HepG2 (cell line): ENCODE data around the gene SCRT2. TPM values are rescaled to one million over a fixed set of nuclear protein-coding genes. Genes with fewer than 3 reads are reported as not detected.

ENCODE experiments used
- EEA1 ChIP-seq: sonication (generic); formaldehyde crosslinking; IDR thresholded peaks from 2 replicates; pipeline ENCODE4 v1.5.1; 2020; ENCODE audit warnings: mild to moderate bottlenecking, missing genetic modification reagents, borderline replicate concordance
- ELK4 ChIP-seq: sonication (generic); formaldehyde crosslinking; IDR thresholded peaks from 2 replicates; pipeline ENCODE4 v1.9.0; 2021; ENCODE audit warnings: missing genetic modification reagents, borderline replicate concordance
- FIP1L1 ChIP-seq: fragments of 200-400 bp; formaldehyde crosslinking; IDR thresholded peaks from 2 replicates; pipeline ENCODE4 v1.6.1; 2018; ENCODE audit warnings: low read depth, mild to moderate bottlenecking, low read length, moderate library complexity, borderline replicate concordance; ENCODE audit not compliant: insufficient read depth
- FLYWCH1 ChIP-seq: sonication (generic); formaldehyde crosslinking; IDR thresholded peaks from 2 replicates; pipeline ENCODE4 v1.8.1; 2023; ENCODE audit warnings: mild to moderate bottlenecking, missing genetic modification reagents
- GPN1 ChIP-seq: sonication (generic); formaldehyde crosslinking; IDR thresholded peaks from 2 replicates; pipeline ENCODE4 v1.5.1; 2020; ENCODE audit warnings: missing genetic modification reagents, borderline replicate concordance
- HIC2 ChIP-seq: sonication (generic); formaldehyde crosslinking; IDR thresholded peaks from 2 replicates; pipeline ENCODE4 v1.9.0; 2022; ENCODE audit warnings: low read depth, missing genetic modification reagents
- HMG20A ChIP-seq: IDR thresholded peaks from 2 replicates; pipeline ENCODE4 v1.6.1; 2016; ENCODE audit warnings: borderline replicate concordance
- HMGXB4 ChIP-seq, 2 experiments: sonication (generic) in 1 of 2; formaldehyde crosslinking in 1 of 2; IDR thresholded peaks; 2 replicates each; pipeline versions ENCODE4 v1.4.0 to v1.6.1; 2018 to 2020; ENCODE audit warnings: missing genetic modification reagents in 2 of 2, borderline replicate concordance in 1 of 2, low read depth in 1 of 2, mild to moderate bottlenecking in 1 of 2, missing biosample characterization in 1 of 2
- IRF2 ChIP-seq: IDR thresholded peaks from 2 replicates; pipeline ENCODE4 v1.6.1; 2018; ENCODE audit warnings: missing genetic modification reagents, missing compliant biosample characterization
- MED13 ChIP-seq: sonication (generic); formaldehyde crosslinking; IDR thresholded peaks from 2 replicates; pipeline ENCODE4 v1.5.0; 2020; ENCODE audit warnings: missing genetic modification reagents
- NPAS2 ChIP-seq: sonication (generic); formaldehyde crosslinking; IDR thresholded peaks from 2 replicates; pipeline ENCODE4 v1.8.0; 2022; ENCODE audit warnings: mild to moderate bottlenecking, missing genetic modification reagents, borderline replicate concordance
- PAF1 ChIP-seq: IDR thresholded peaks from 2 replicates; pipeline ENCODE4 v1.6.1; 2016; ENCODE audit warnings: missing genetic modification reagents, missing compliant biosample characterization
- RXRB ChIP-seq: IDR thresholded peaks from 2 replicates; pipeline ENCODE4 v1.6.1; 2016; ENCODE audit warnings: borderline replicate concordance, missing genetic modification reagents, missing compliant biosample characterization
- SRSF1 ChIP-seq: fragments of 200-400 bp; formaldehyde crosslinking; optimal IDR thresholded peaks from 2 replicates; pipeline ENCODE3; 2017; ENCODE audit warnings: mild to moderate bottlenecking, low read depth, low read length, moderate library complexity
- SSRP1 ChIP-seq: IDR thresholded peaks from 2 replicates; pipeline ENCODE4 v1.6.1; 2016; ENCODE audit warnings: control low read depth
- ZFY ChIP-seq: sonication (generic); formaldehyde crosslinking; IDR thresholded peaks from 2 replicates; pipeline ENCODE4 v1.4.0; 2020; ENCODE audit warnings: missing genetic modification reagents
- ZNF124 ChIP-seq: sonication (generic); formaldehyde crosslinking; IDR thresholded peaks from 2 replicates; pipeline ENCODE4 v1.4.0; 2020; ENCODE audit warnings: missing genetic modification reagents
- ZNF138 ChIP-seq: sonication (generic); formaldehyde crosslinking; IDR thresholded peaks from 2 replicates; pipeline ENCODE4 v1.5.0; 2020; ENCODE audit warnings: mild to moderate bottlenecking, low read depth, missing genetic modification reagents
- ZNF362 ChIP-seq: sonication (generic); formaldehyde crosslinking; IDR thresholded peaks from 2 replicates; pipeline ENCODE4 v1.4.0; 2020; ENCODE audit warnings: missing genetic modification reagents, mild to moderate bottlenecking, borderline replicate concordance
- ZNF431 ChIP-seq: sonication (generic); formaldehyde crosslinking; IDR thresholded peaks from 2 replicates; pipeline ENCODE4 v1.9.0; 2022; ENCODE audit warnings: missing genetic modification reagents, low read depth, mild to moderate bottlenecking, borderline replicate concordance
- ZNF496 ChIP-seq: sonication (generic); formaldehyde crosslinking; IDR thresholded peaks from 2 replicates; pipeline ENCODE4 v1.8.1; 2023; ENCODE audit warnings: mild to moderate bottlenecking, moderate library complexity, missing genetic modification reagents; ENCODE audit not compliant: insufficient replicate concordance
- ZNF691 ChIP-seq: sonication (generic); formaldehyde crosslinking; IDR thresholded peaks from 2 replicates; pipeline ENCODE4 v1.4.0; 2020; ENCODE audit warnings: missing genetic modification reagents, low read depth, mild to moderate bottlenecking, borderline replicate concordance
- ZNF768 ChIP-seq: sonication (generic); formaldehyde crosslinking; IDR thresholded peaks from 2 replicates; pipeline ENCODE4 v1.4.0; 2020; ENCODE audit warnings: missing genetic modification reagents
- polyA plus RNA-seq, 8 experiments: library from polyadenylated mRNA; depleted of rRNA in 3 of 8; stranded (reverse) in 7 of 8; unstranded in 1 of 8; fragments of >200 nt; fragmentation: Illumina TruSeq in 4 of 8; extraction: Trizol in 4 of 8; gene quantifications; 2 replicates each; pipeline versions ENCODE4 v1.2.1 to v1.2.3, GENCODE V29; 2011 to 2016; ENCODE audit warnings: low read depth in 4 of 8, missing spikeins in 1 of 8, mixed read lengths in 1 of 8; ENCODE audit not compliant: insufficient read depth in 1 of 8
- total RNA-seq, 5 experiments: library from RNA; depleted of rRNA; stranded (reverse); fragments of >200 nt; fragmentation: Illumina TruSeq; extraction: Trizol; gene quantifications; 2 replicates each; pipeline ENCODE4 v1.2.3, GENCODE V29; 2016; ENCODE audit warnings: low read depth in 1 of 5

SCRT2 gene
- total and polyA plus RNA-seq, 2 of the 13 experiments (the other 11 are each of a cell fraction or from before 2014, with no cell fraction given), result not detected

GRCh38 chr20:646107-646867 is 29.3 kb downstream of the SCRT2 start (continued):
- TF ChIP-seq ZNF691 (0 out of 2 replicates have a peak, but pooled peaks have one; percentile 6), HIC2 (peak; percentile 57), SRSF1 (no peak), ZNF362 (peak; percentile 94), FIP1L1 (no peak), RXRB (CRISPR knock-in tag) (peak; percentile 66; the same call in 1 of the 2 replicates), ZNF431 (CRISPR knock-in tag) (no peak; the same call in 1 of the 2 replicates), MED13 (no peak), ELK4 (CRISPR knock-in tag) (no peak), IRF2 (no peak), GPN1 (CRISPR knock-in tag) (no peak), FLYWCH1 (no peak), HMG20A (CRISPR knock-in tag) (peak; percentile 29; the same call in 1 of the 2 replicates), NPAS2 (no peak), EEA1 (no peak), PAF1 (CRISPR knock-in tag) (no peak), ZNF124 (CRISPR knock-in tag) (no peak; the same call in 1 of the 2 replicates), ZNF496 (CRISPR knock-in tag) (no peak), ZNF138 (CRISPR knock-in tag) (no peak), ZNF768 (CRISPR knock-in tag) (no peak), HMGXB4 (CRISPR knock-in tag; IDR thresholded peaks at IDR 0.05; ENCODE audit: borderline replicate concordance in 1 of 2, low read depth in 1 of 2) (no peak), SSRP1 (CRISPR knock-in tag) (no peak), ZFY (no peak)
